ENCODE measurements around the gene PAX8. TPM values are rescaled to one million over a fixed set of nuclear protein-coding genes. Genes with fewer than 3 reads are reported as not detected.

The PAX8 gene
- polyA plus RNA-seq = not detected in 2 replicates

GRCh38 chr2:113278742-113279139 lies at the start of gene PAX8:
Gene PAX8 (minus strand): TSS chr2:113278921. CDS start chr2:113278394, 527 bp downstream.

GRCh38 chr2:113173542-113174375 lies 105.0 kb downstream of the PAX8 start, which contains the start of gene PSD4:
Gene PSD4 (plus strand): TSS chr2:113173971. CDS start chr2:113182457, 8,486 bp downstream.

Other genes with a start within 250 kb of the PAX8 start
- not detected in 2 replicates for gene IL36B, start 226.1 kb downstream of the PAX8 start, polyA plus RNA-seq
- gene IL36RN, start 219.7 kb downstream of the PAX8 start, polyA plus RNA-seq = not detected in 2 replicates
- not detected in 2 replicates for gene IL1F10, start 211.0 kb downstream of the PAX8 start, polyA plus RNA-seq
- not detected in 2 replicates for gene IL1RN, start 151.3 kb downstream of the PAX8 start, polyA plus RNA-seq
- gene PSD4, start 105.0 kb downstream of the PAX8 start, polyA plus RNA-seq = 0.04 TPM in 1 of 2 replicates, not detected in the other
- 157 and 180 TPM in 2 replicates for gene ZNG1B, start 158.8 kb upstream of the PAX8 start, polyA plus RNA-seq
- not detected in 2 replicates for gene FOXD4L1, start 219.7 kb upstream of the PAX8 start, polyA plus RNA-seq